Mesodermal cell (in vitro differentiated cells): Measurements from ENCODE around the gene ERBB3.
A peak's percentile ranks its signal among the peaks of the same experiment; 100 is the strongest.

Experiments
- H3K27ac ChIP-seq: 2 replicates; pipeline ENCODE4 v1.7.0; 2013; ENCODE audit warnings: mild to moderate bottlenecking, low read depth, low read length, moderate library complexity; ENCODE audit not compliant: severe bottlenecking
- H3K36me3 ChIP-seq: 2 replicates; pipeline ENCODE4 v1.7.1; 2013; ENCODE audit warnings: mild to moderate bottlenecking, low read length, moderate library complexity; ENCODE audit not compliant: control insufficient read depth, insufficient read depth
- H3K4me1 ChIP-seq: one replicate; pipeline ENCODE4 v1.7.1; 2013; ENCODE audit warnings: mild to moderate bottlenecking, low read length; ENCODE audit not compliant: insufficient read depth, control insufficient read depth, poor library complexity, severe bottlenecking
- H3K4me3 ChIP-seq: 2 replicates; pipeline ENCODE4 v1.7.0; 2013; ENCODE audit warnings: low read length, control low read depth, mild to moderate bottlenecking; ENCODE audit not compliant: insufficient read depth, poor library complexity, severe bottlenecking; ENCODE audit errors: extremely low read depth
- H3K9me3 ChIP-seq: 2 replicates; pipeline ENCODE4 v1.7.1; 2013; ENCODE audit warnings: mild to moderate bottlenecking, low read length, moderate library complexity; ENCODE audit not compliant: control insufficient read depth
- WGBS, 2 experiments: methylation state at CpG; one replicate each; pipeline ENCODE4 v1.1.5; 2013; ENCODE audit warnings: missing lambda C conversion rate in 2 of 2; ENCODE audit not compliant: insufficient coverage in 2 of 2; 5-methylcytosine and 5-hydroxymethylcytosine counted together

The ERBB3 gene

DNA sequence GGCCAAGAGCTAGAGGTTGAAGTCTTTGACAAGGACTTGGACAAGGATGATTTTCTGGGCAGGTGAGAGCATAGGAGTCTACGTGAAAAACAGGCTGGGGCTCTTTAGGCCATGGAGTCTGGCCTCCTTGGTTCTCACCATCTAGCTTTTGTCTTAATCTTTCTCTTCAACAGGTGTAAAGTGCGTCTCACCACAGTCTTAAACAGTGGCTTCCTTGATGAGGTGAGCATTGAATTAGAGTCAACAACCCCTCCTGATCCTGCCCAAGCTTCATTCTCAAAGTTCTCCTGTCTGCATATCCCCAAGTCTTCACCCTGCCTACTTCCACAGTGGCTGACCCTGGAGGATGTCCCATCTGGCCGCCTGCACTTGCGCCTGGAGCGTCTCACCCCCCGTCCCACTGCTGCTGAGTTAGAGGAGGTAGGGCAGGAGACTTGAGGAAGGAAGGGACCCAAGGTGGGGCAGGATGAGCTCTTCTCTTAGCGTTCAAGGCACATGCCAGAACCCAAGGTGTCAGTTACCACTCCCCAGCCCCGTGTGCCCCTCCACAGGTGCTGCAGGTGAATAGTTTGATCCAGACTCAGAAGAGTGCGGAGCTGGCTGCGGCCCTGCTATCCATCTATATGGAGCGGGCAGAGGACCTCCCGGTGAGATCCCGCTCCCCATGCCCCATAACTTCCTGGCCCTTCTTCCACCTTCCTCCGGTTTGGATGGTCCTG, 58.0 kb downstream of the ERBB3 start:
- Histone ChIP-seq H3K27ac (no peak overlapping the region), H3K9me3 (no peaks in the 10 kb centered on the region), H3K36me3 (peaks cover 99% of the 10 kb centered on the region), H3K4me3 (no peak overlapping the region), H3K4me1 (no peaks in the 10 kb centered on the region)
- 96% methylated on average over 8 to 9 of the region's 14 CpGs for WGBS, 2 experiments

- no peaks in the 10 kb centered on the region for H3K9me3 ChIP-seq
- H3K27ac ChIP-seq = no peak overlapping the region
- 89 to 94% methylated on average over 12 to 13 of the region's 19 CpGs for WGBS, 2 experiments
- peaks cover 83% of the 10 kb centered on the region for H3K36me3 ChIP-seq
- H3K4me3 ChIP-seq = no peak overlapping the region
- no peaks in the 10 kb centered on the region for H3K4me1 ChIP-seq
These were observed 62.2 kb downstream of the ERBB3 start for GRCh38 chr12:56141946-56142784.

DNA sequence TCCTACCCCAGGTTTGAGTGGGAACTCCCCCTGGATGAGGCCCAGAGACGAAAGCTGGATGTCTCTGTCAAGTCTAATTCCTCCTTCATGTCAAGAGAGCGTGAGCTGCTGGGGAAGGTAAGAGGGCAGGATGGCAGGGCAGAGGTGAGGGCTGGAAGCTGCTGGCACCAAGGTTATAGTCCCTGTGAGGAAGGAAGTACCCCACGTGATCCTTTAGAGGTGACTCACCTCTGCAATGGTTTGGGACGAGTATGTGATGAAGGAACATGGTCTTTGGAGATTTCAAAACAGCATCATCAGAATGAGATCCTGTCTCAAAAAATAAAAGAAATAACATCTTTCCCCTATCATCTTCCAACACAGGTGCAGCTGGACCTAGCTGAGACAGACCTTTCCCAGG, 63.3 kb downstream of the ERBB3 start:
- Histone ChIP-seq H3K9me3 (no peaks in the 10 kb centered on the region), H3K27ac (no peak overlapping the region), H3K4me3 (no peak overlapping the region), H3K36me3 (peaks cover 73% of the 10 kb centered on the region), H3K4me1 (no peaks in the 10 kb centered on the region)
- WGBS, 2 experiments = 94 to 95% methylated on average over 3 of the region's 4 CpGs

GRCh38 chr12:56143870-56144269, 63.9 kb downstream of the ERBB3 start:
- H3K36me3 ChIP-seq = peaks cover 66% of the 10 kb centered on the region
- no peak overlapping the region for H3K4me3 ChIP-seq
- WGBS, 2 experiments = 88 to 99% methylated on average over 6 to 8 of the region's 8 CpGs
- H3K9me3 ChIP-seq = no peaks in the 10 kb centered on the region
- no peak overlapping the region for H3K27ac ChIP-seq
- no peaks in the 10 kb centered on the region for H3K4me1 ChIP-seq

DNA sequence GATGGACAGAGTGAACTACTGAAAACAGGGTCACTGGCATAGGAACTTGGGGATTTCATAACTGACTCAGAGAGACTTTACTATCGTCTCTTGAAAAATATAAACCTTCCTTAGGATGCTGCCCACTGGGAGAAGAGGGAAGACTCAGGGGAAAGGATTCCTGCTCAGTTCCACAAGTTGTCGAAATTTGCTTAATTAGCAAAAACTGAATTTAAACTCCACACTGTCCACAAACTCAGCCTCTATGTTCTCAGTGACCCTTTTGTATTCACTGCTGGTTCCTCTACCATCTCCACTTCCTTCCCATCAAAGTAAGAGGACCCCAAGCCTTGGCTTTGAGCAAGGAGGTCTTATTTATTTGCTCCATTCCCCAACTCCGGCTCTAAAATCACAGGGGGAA, 65.3 kb downstream of the ERBB3 start:
- Histone ChIP-seq H3K9me3 (no peaks in the 10 kb centered on the region), H3K27ac (no peak overlapping the region), H3K4me1 (no peaks in the 10 kb centered on the region), H3K4me3 (no peak overlapping the region), H3K36me3 (peaks cover 53% of the 10 kb centered on the region)
- WGBS, 2 experiments = 86 to 100% methylated on average over 1 to 2 of the region's 3 CpGs

GRCh38 chr12:56146492-56147460, 66.8 kb downstream of the ERBB3 start:
- Histone ChIP-seq H3K9me3 (no peaks in the 10 kb centered on the region), H3K36me3 (peaks cover 38% of the 10 kb centered on the region), H3K4me3 (no peak overlapping the region), H3K27ac (no peak overlapping the region), H3K4me1 (no peaks in the 10 kb centered on the region)
- 97% methylated on average over 6 to 8 of the region's 13 CpGs for WGBS, 2 experiments

GRCh38 chr12:56150563-56150962, 70.6 kb downstream of the ERBB3 start:
- peaks cover 10% of the 10 kb centered on the region for H3K4me1 ChIP-seq
- H3K27ac ChIP-seq = no peak overlapping the region
- H3K36me3 ChIP-seq = peaks cover 15% of the 10 kb centered on the region
- no peaks in the 10 kb centered on the region for H3K9me3 ChIP-seq
- WGBS, 2 experiments = 100% methylated on average over 1 of the region's 3 CpGs; no CpG with 5 or more reads in 1 of the 2 experiments
- no peak overlapping the region for H3K4me3 ChIP-seq

GRCh38 chr12:56151672-56152131, 71.7 kb downstream of the ERBB3 start:
- H3K36me3 ChIP-seq = peaks cover 25% of the 10 kb centered on the region
- peak overlapping the region; percentile 89 for H3K27ac ChIP-seq
- peak overlapping the region; percentile 79 for H3K4me3 ChIP-seq
- H3K4me1 ChIP-seq = peaks cover 12% of the 10 kb centered on the region
- no peaks in the 10 kb centered on the region for H3K9me3 ChIP-seq
- WGBS, 2 experiments = 13 to 21% methylated on average over 11 to 12 of the region's 12 CpGs

- Histone ChIP-seq H3K4me1 (peaks cover 17% of the 10 kb centered on the region), H3K27ac (peak within 1 kb of the TSS; percentile 89), H3K4me3 (peak within 1 kb of the TSS; percentile 79), H3K36me3 (peaks cover 25% of the 10 kb centered on the region), H3K9me3 (no peaks in the 10 kb centered on the region)
- 0% methylated on average over 8 to 18 of the region's 37 CpGs for WGBS, 2 experiments
These were observed 72.3 kb downstream of the ERBB3 start, which contains the start of gene MYL6B for GRCh38 chr12:56152132-56152755. Gene MYL6B, plus strand, starts transcription at chr12:56152587. Its CDS starts 1,332 bp downstream, at chr12:56153919.
